Measurements from ENCODE around the gene ATP13A4. TPM values are rescaled to one million over a fixed set of nuclear protein-coding genes. Genes with fewer than 3 reads are reported as not detected.

ATP13A4 gene
- polyA plus RNA-seq, 3 donors: 0.08 to 0.21 (median 0.19) TPM

DNA sequence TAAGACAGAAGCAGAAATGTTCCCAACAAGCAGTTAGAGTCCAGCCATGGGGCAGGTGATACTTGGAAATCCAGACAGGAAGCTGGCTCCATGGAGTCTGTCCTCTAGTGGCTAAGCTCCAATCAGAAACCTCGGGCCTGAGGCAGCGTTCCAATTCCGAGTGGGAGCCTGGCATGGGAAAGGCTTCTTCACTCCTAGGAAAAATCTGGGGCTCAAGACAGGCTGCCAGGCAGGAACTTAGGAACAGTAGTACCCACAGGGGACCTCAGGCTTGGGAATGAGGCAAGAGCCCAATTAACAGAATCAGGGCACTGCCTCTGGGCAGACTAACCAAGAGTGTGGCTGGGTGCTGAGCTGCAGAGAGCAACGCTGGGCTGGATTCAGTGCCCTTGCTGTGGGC is 6.2 kb upstream of the ATP13A4 start:
- Histone ChIP-seq H3K79me2 (ENCODE audit: insufficient read depth, low read length) (no peaks in the 10 kb centered on the region), H3K4me2 (replicated peaks; ENCODE audit: extremely low read depth, low read length, poor library complexity, severe bottlenecking) (no peak overlapping the region), H3K9me3 (replicated peaks in 1 of 2; ENCODE audit: control insufficient read depth in 1 of 2, insufficient read depth in 1 of 2, low read length in 2 of 2) (no peaks in the 10 kb centered on the region), H4K20me1 (ENCODE audit: insufficient read depth, low read length) (no peaks in the 10 kb centered on the region), H3K36me3 (replicated peaks in 1 of 2; ENCODE audit: control insufficient read depth in 1 of 2, insufficient read depth in 2 of 2, low read length in 2 of 2) (no peaks in the 10 kb centered on the region), H3K9ac (ENCODE audit: insufficient read depth, low read length, poor library complexity, severe bottlenecking) (no peak overlapping the region), H2AFZ (ENCODE audit: insufficient read depth, low read depth, low read length, poor library complexity, severe bottlenecking) (no peak overlapping the region), H3K4me3 (replicated peaks in 1 of 3; ENCODE audit: low read depth in 2 of 3, low read length in 3 of 3) (no peak overlapping the region), H3K4me1 (ENCODE audit: control insufficient read depth in 1 of 2, insufficient read depth in 2 of 2, low read length in 2 of 2) (no peaks in the 10 kb centered on the region), H3K27ac (ENCODE audit: low read depth in 1 of 2, low read length in 2 of 2) (no peak overlapping the region), H3K27me3 (ENCODE audit: control insufficient read depth in 2 of 2, insufficient read depth in 2 of 2, low read length in 2 of 2) (no peaks in the 10 kb centered on the region)
- WGBS (ENCODE audit: insufficient coverage): 93% methylated on average over 4 of the region's 4 CpGs
- no peak for DNase-seq
- H3K9me3 Mint-ChIP-seq: no peaks in the 10 kb centered on the region
- intact Hi-C loops (cut with micrococcal nuclease): no loop called here
- TF ChIP-seq, protein P1, sequence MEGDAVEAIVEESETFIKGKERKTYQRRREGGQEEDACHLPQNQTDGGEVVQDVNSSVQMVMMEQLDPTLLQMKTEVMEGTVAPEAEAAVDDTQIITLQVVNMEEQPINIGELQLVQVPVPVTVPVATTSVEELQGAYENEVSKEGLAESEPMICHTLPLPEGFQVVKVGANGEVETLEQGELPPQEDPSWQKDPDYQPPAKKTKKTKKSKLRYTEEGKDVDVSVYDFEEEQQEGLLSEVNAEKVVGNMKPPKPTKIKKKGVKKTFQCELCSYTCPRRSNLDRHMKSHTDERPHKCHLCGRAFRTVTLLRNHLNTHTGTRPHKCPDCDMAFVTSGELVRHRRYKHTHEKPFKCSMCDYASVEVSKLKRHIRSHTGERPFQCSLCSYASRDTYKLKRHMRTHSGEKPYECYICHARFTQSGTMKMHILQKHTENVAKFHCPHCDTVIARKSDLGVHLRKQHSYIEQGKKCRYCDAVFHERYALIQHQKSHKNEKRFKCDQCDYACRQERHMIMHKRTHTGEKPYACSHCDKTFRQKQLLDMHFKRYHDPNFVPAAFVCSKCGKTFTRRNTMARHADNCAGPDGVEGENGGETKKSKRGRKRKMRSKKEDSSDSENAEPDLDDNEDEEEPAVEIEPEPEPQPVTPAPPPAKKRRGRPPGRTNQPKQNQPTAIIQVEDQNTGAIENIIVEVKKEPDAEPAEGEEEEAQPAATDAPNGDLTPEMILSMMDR (IDR thresholded peaks at IDR 0.05): no peak
- H3K4me1 Mint-ChIP-seq: peaks cover 2% of the 10 kb centered on the region
- H3K36me3 Mint-ChIP-seq: no peaks in the 10 kb centered on the region
- H3K27ac Mint-ChIP-seq: no peak overlapping the region
- H3K4me3 Mint-ChIP-seq: no peak overlapping the region
- peaks cover 0 to 3% (median 3%) of the 10 kb centered on the region in 3 donors for H3K27me3 Mint-ChIP-seq (ENCODE audit: low read depth in 3 of 3)

DNA sequence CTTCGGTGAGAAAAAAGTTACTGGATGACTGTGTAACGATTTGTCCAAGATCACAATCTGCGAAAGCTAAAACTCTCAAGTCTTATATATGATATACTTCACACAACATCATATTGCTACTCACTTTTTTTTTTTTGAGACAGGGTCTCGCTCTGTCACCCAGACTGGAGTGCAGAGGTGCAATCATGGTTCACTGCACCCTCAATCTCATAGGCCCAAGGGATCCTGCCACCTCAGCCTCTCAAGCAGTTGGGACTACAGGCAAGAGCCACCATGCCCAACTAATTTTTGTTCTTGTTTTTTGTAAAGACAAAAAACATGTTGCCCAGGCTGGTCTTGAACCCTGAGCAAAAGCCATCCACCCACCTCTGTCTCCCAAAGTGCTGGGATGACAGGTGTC is 5.4 kb upstream of the ATP13A4 start:
- no peaks in the 10 kb centered on the region for H3K36me3 Mint-ChIP-seq
- Histone ChIP-seq H3K4me3 (replicated peaks in 1 of 3; ENCODE audit: low read depth in 2 of 3, low read length in 3 of 3) (no peak overlapping the region), H4K20me1 (ENCODE audit: insufficient read depth, low read length) (no peaks in the 10 kb centered on the region), H3K4me1 (ENCODE audit: control insufficient read depth in 1 of 2, insufficient read depth in 2 of 2, low read length in 2 of 2) (no peaks in the 10 kb centered on the region), H3K27ac (ENCODE audit: low read depth in 1 of 2, low read length in 2 of 2) (no peak overlapping the region), H3K27me3 (ENCODE audit: control insufficient read depth in 2 of 2, insufficient read depth in 2 of 2, low read length in 2 of 2) (no peaks in the 10 kb centered on the region), H3K79me2 (ENCODE audit: insufficient read depth, low read length) (no peaks in the 10 kb centered on the region), H3K9me3 (replicated peaks in 1 of 2; ENCODE audit: control insufficient read depth in 1 of 2, insufficient read depth in 1 of 2, low read length in 2 of 2) (no peaks in the 10 kb centered on the region), H3K36me3 (replicated peaks in 1 of 2; ENCODE audit: control insufficient read depth in 1 of 2, insufficient read depth in 2 of 2, low read length in 2 of 2) (no peaks in the 10 kb centered on the region), H3K9ac (ENCODE audit: insufficient read depth, low read length, poor library complexity, severe bottlenecking) (no peak overlapping the region), H2AFZ (ENCODE audit: insufficient read depth, low read depth, low read length, poor library complexity, severe bottlenecking) (no peak overlapping the region), H3K4me2 (replicated peaks; ENCODE audit: extremely low read depth, low read length, poor library complexity, severe bottlenecking) (no peak overlapping the region)
- no peak for DNase-seq
- no peak overlapping the region for H3K27ac Mint-ChIP-seq
- peaks cover 2% of the 10 kb centered on the region for H3K4me1 Mint-ChIP-seq
- TF ChIP-seq, protein P1 (IDR thresholded peaks at IDR 0.05): no peak
- intact Hi-C loops (cut with micrococcal nuclease): no loop called here
- H3K9me3 Mint-ChIP-seq: no peaks in the 10 kb centered on the region
- H3K4me3 Mint-ChIP-seq: no peak overlapping the region
- H3K27me3 Mint-ChIP-seq (ENCODE audit: low read depth in 3 of 3): peaks cover 0 to 3% (median 3%) of the 10 kb centered on the region in 3 donors
- WGBS (ENCODE audit: insufficient coverage): 100% methylated on average over 1 of the region's 4 CpGs

Data from CD14-positive monocyte (primary cell).